Measurements from ENCODE around the gene LRRC63. TPM values are rescaled to one million over a fixed set of nuclear protein-coding genes. Genes with fewer than 3 reads are reported as not detected.

LRRC63 gene
- total and polyA plus RNA-seq, 2 donors (not counting 3 experiments of a cell fraction or from before 2014, with no cell fraction given): 0.04 TPM; not detected in 1

GRCh38 chr13:46313024-46313423 is 101.3 kb downstream of the LRRC63 start:
- H2AFZ ChIP-seq (ENCODE audit: low read depth, low read length): no peak overlapping the region
- H3K27ac ChIP-seq (ENCODE audit: insufficient read depth, low read depth, low read length): no peak overlapping the region
- intact Hi-C loops (cut with micrococcal nuclease): no loop called here
- TF ChIP-seq MAX (IDR thresholded peaks at IDR 0.05; ENCODE audit: insufficient read depth, insufficient read length): no peak
- TF ChIP-seq JUN (IDR thresholded peaks at IDR 0.05; ENCODE audit: borderline replicate concordance, insufficient read depth, insufficient read length, low read depth): no peak
- no peak for TF ChIP-seq CTCF (IDR thresholded peaks at IDR 0.05; ENCODE audit: extremely low read depth in 1 of 2, insufficient read depth in 1 of 2, low read depth in 1 of 2, low read length in 2 of 2)
- no peak for TF ChIP-seq GATA2 (IDR thresholded peaks at IDR 0.05; ENCODE audit: insufficient read depth, insufficient read length, low read depth, low read length)
- TF ChIP-seq EZH2 (IDR thresholded peaks at IDR 0.05; ENCODE audit: borderline replicate concordance, low read depth, low read length, severe bottlenecking): no peak
- TF ChIP-seq FOS (IDR thresholded peaks at IDR 0.05; ENCODE audit: borderline replicate concordance, insufficient read depth, low read length): no peak
- no peak for TF ChIP-seq POLR2AphosphoS5 (IDR thresholded peaks at IDR 0.05; ENCODE audit: insufficient read depth, low read depth, low read length)
- no peak for TF ChIP-seq POLR2A (IDR thresholded peaks at IDR 0.05; ENCODE audit: low read depth, low read length)
- no peak for TF ChIP-seq MYC (IDR thresholded peaks at IDR 0.05; ENCODE audit: low read depth, low read length)
- ChIA-PET POLR2A (no interaction called here), CTCF (interaction anchor here (1.8 kb wide), 1 partner anchor 8 kb away, joined by 5 read pairs; no protein-coding TSS in a partner anchor)
- H3K9me1 ChIP-seq (replicated peaks; ENCODE audit: control insufficient read depth, extremely low read depth, insufficient read depth, low read length): no peaks in the 10 kb centered on the region
- BruUV-seq (replicated peaks): no TSS peak
- H3K27me3 ChIP-seq (ENCODE audit: control insufficient read depth in 2 of 2, insufficient read depth in 2 of 2, low read length in 2 of 2): peaks cover 0 to 4% of the 10 kb centered on the region in 2 experiments
- H3K9ac ChIP-seq (replicated peaks; ENCODE audit: extremely low read depth, insufficient read depth, low read length): no peak overlapping the region
- no peaks in the 10 kb centered on the region for H3K79me2 ChIP-seq (ENCODE audit: control insufficient read depth, insufficient read depth, low read length)
- H3K4me2 ChIP-seq (ENCODE audit: insufficient read depth, low read length): no peak overlapping the region
- H3K4me1 ChIP-seq (ENCODE audit: control insufficient read depth, extremely low read depth, insufficient read depth, low read length): no peaks in the 10 kb centered on the region
- DNase-seq (ENCODE audit: low read depth, low spot score) (no peak), FAIRE-seq (no peak)
- H3K36me3 ChIP-seq (ENCODE audit: control insufficient read depth in 2 of 2, extremely low read depth in 1 of 2, insufficient read depth in 2 of 2, low read length in 2 of 2): no peaks in the 10 kb centered on the region
- H3K4me3 ChIP-seq (replicated peaks in 1 of 3; ENCODE audit: insufficient read depth in 1 of 3, low read depth in 1 of 3, low read length in 3 of 3): no peak overlapping the region
- dilution Hi-C loops (cut with MboI; ENCODE audit: extremely low pct_ligation_motif_present, low sequenced_read_pairs): no loop called here
- H3K9me3 ChIP-seq (replicated peaks; ENCODE audit: control insufficient read depth, insufficient read depth, low read length): no peaks in the 10 kb centered on the region
- H4K20me1 ChIP-seq (replicated peaks; ENCODE audit: control insufficient read depth, extremely low read depth, insufficient read depth, low read length): no peaks in the 10 kb centered on the region
